ENCODE results near the gene BCLAF1. TPM values are rescaled to one million over a fixed set of nuclear protein-coding genes. Genes with fewer than 3 reads are reported as not detected.

BCLAF1 gene
- total RNA-seq, 4 donors from 2014 or later, result 131 to 355 (median 162) TPM

GRCh38 chr6:136249811-136250685 is 39.6 kb downstream of the BCLAF1 start, which contains the start of gene MTFR2:
MTFR2 (minus strand) TSS chr6:136250311; CDS start chr6:136249099, 1,212 bp downstream.
- Histone ChIP-seq H3K36me3 (no peaks in the 10 kb centered on the region), H3K27ac (no peak within 1 kb of the TSS), H3K4me1 (peaks cover 21% of the 10 kb centered on the region), H3K4me3 (peak within 1 kb of the TSS; percentile 83), H3K27me3 (no peaks in the 10 kb centered on the region), H3K9me3 (no peaks in the 10 kb centered on the region)
- TF ChIP-seq POLR2AphosphoS5 (IDR thresholded peaks at IDR 0.05) (peak in 2 of 3 donors; percentile 92 to 97), EP300 (IDR thresholded peaks at IDR 0.05) (no peak), POLR2A (IDR thresholded peaks at IDR 0.05) (no peak)
- TF ChIP-seq, protein P1, sequence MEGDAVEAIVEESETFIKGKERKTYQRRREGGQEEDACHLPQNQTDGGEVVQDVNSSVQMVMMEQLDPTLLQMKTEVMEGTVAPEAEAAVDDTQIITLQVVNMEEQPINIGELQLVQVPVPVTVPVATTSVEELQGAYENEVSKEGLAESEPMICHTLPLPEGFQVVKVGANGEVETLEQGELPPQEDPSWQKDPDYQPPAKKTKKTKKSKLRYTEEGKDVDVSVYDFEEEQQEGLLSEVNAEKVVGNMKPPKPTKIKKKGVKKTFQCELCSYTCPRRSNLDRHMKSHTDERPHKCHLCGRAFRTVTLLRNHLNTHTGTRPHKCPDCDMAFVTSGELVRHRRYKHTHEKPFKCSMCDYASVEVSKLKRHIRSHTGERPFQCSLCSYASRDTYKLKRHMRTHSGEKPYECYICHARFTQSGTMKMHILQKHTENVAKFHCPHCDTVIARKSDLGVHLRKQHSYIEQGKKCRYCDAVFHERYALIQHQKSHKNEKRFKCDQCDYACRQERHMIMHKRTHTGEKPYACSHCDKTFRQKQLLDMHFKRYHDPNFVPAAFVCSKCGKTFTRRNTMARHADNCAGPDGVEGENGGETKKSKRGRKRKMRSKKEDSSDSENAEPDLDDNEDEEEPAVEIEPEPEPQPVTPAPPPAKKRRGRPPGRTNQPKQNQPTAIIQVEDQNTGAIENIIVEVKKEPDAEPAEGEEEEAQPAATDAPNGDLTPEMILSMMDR (IDR thresholded peaks at IDR 0.05), result no peak
- DNase-seq (ENCODE audit: low spot score in 2 of 2), result peak; percentile 97
- WGBS, result under 1% methylated on average over 39 of the region's 59 CpGs

GRCh38 chr6:136249336-136249735 is 40.3 kb downstream of the BCLAF1 start:
- H3K4me3 ChIP-seq, result peak overlapping the region; percentile 83
- H3K27ac ChIP-seq, result no peak overlapping the region
- TF ChIP-seq, protein P1 (IDR thresholded peaks at IDR 0.05), result no peak
- TF ChIP-seq POLR2A (IDR thresholded peaks at IDR 0.05) (no peak), EP300 (IDR thresholded peaks at IDR 0.05) (no peak), POLR2AphosphoS5 (IDR thresholded peaks at IDR 0.05) (no peak)
- no peaks in the 10 kb centered on the region for H3K27me3 ChIP-seq
- H3K36me3 ChIP-seq, result no peaks in the 10 kb centered on the region
- 32% methylated on average over 6 of the region's 6 CpGs for WGBS
- no peaks in the 10 kb centered on the region for H3K9me3 ChIP-seq
- DNase-seq (ENCODE audit: low spot score in 2 of 2), result no peak
- peaks cover 21% of the 10 kb centered on the region for H3K4me1 ChIP-seq

GRCh38 chr6:136244061-136244616 is 45.5 kb downstream of the BCLAF1 start:
- TF ChIP-seq, protein P1 (IDR thresholded peaks at IDR 0.05), result no peak
- TF ChIP-seq POLR2AphosphoS5 (IDR thresholded peaks at IDR 0.05) (no peak), POLR2A (IDR thresholded peaks at IDR 0.05) (no peak), EP300 (IDR thresholded peaks at IDR 0.05) (no peak)
- H3K27ac ChIP-seq, result no peak overlapping the region
- no peaks in the 10 kb centered on the region for H3K9me3 ChIP-seq
- no peaks in the 10 kb centered on the region for H3K36me3 ChIP-seq
- 94% methylated on average over 5 of the region's 5 CpGs for WGBS
- no peak for DNase-seq (ENCODE audit: low spot score in 2 of 2)
- H3K4me3 ChIP-seq, result no peak overlapping the region
- H3K27me3 ChIP-seq, result no peaks in the 10 kb centered on the region
- peaks cover under 1% of the 10 kb centered on the region for H3K4me1 ChIP-seq

GRCh38 chr6:136236466-136237293 is 53.0 kb downstream of the BCLAF1 start:
- Histone ChIP-seq H3K4me1 (no peaks in the 10 kb centered on the region), H3K4me3 (no peak overlapping the region), H3K27me3 (no peaks in the 10 kb centered on the region), H3K36me3 (no peaks in the 10 kb centered on the region), H3K27ac (no peak overlapping the region), H3K9me3 (no peaks in the 10 kb centered on the region)
- TF ChIP-seq POLR2AphosphoS5 (IDR thresholded peaks at IDR 0.05) (no peak), POLR2A (IDR thresholded peaks at IDR 0.05) (no peak), EP300 (IDR thresholded peaks at IDR 0.05) (no peak)
- TF ChIP-seq, protein P1 (IDR thresholded peaks at IDR 0.05), result no peak
- no peak for DNase-seq (ENCODE audit: low spot score in 2 of 2)
- 65% methylated on average over 9 of the region's 9 CpGs for WGBS
